Endothelial cell (in vitro differentiated cells): ENCODE data around the gene TNS3. TPM values are rescaled to one million over a fixed set of nuclear protein-coding genes. Genes with fewer than 3 reads are reported as not detected.

Experiments used
- DNase-seq: peaks from one replicate; pipeline ENCODE4 v3.0.0; 2021; ENCODE audit warnings: low spot score
- H3K27ac Mint-ChIP-seq: one replicate; pipeline ENCODE4 v1.8.0; 2021; ENCODE audit warnings: mixed read lengths, inconsistent platforms; ENCODE audit not compliant: unreplicated experiment
- H3K27me3 Mint-ChIP-seq: one replicate; pipeline ENCODE4 v1.8.0; 2021; ENCODE audit warnings: mild to moderate bottlenecking, moderate library complexity, mixed read lengths, inconsistent platforms; ENCODE audit not compliant: unreplicated experiment
- H3K36me3 Mint-ChIP-seq: one replicate; pipeline ENCODE4 v1.8.0; 2021; ENCODE audit warnings: mild to moderate bottlenecking, low read depth, mixed read lengths, inconsistent platforms; ENCODE audit not compliant: unreplicated experiment
- H3K4me1 Mint-ChIP-seq: one replicate; pipeline ENCODE4 v1.8.0; 2021; ENCODE audit warnings: mild to moderate bottlenecking, mixed read lengths, inconsistent platforms; ENCODE audit not compliant: unreplicated experiment
- H3K4me3 Mint-ChIP-seq: one replicate; pipeline ENCODE4 v1.8.0; 2021; ENCODE audit warnings: mild to moderate bottlenecking, mixed read lengths, inconsistent platforms; ENCODE audit not compliant: unreplicated experiment
- H3K9me3 Mint-ChIP-seq: one replicate; pipeline ENCODE4 v1.8.0; 2021; ENCODE audit warnings: mixed read lengths, inconsistent platforms; ENCODE audit not compliant: unreplicated experiment
- total RNA-seq: library from RNA; stranded (reverse); fragmentation: NEBNext Ultra II Directional; extraction: Animal tissue kit (Norgen Biotek cat#: 25700); gene quantifications from one replicate; pipeline ENCODE4 v1.2.1, GENCODE V29; 2021; ENCODE audit not compliant: unreplicated experiment
- TF ChIP-seq, protein P1 (sequence below): fragments of 200-600 bp; sonication (generic); IDR thresholded peaks from one replicate; pipeline ENCODE4 v1.5.0; 2021; ENCODE audit warnings: antibody characterized with exemption; ENCODE audit not compliant: unreplicated experiment

Gene TNS3
- total RNA-seq, 1 donor from 2014 or later = 7.5 TPM

DNA sequence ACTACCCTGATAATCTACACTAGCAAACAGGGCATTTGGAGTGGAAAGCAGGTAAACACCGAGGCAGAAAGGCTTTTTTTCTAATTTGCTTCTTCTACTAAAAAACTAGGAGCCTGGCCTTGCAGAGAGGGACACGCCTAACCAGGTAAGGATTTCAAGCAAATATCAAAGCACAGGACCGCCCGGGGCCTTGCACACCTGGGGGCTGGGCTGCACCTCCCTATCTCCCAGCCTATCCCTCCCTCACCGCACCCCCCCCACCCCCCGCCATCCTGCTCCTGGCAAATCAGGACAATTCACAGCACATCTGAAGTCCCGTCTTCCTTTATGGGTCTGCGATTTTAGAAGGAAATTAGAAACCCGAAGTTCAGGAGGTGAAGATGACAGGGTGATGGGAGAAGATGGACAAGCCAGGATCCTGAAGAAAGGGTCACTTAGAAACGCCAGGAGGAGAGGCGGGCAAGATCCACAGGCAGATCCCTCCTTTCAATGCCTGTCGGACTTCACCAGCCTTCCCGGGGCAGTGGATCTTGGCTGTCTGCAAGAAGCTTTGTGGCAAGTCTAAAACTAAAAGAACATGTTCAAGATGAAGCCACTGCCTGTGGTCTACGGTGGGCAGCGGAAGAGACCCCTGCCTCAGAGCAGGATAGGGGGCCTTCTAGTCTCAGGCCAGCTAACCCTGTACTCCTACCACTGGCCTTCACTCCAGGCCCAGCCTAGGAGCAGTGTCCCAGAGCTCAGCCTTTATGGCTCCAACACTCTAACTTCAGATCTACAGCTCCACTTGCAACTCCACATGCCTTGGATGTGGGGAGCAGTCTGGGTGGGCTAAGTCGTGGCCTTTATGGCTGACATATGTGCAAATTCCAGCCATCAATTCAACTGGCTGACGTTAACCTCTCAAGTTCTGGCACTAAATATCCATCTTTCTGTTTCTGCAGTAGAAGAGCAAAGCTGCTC, 43.9 kb downstream of the TNS3 start:
- TF ChIP-seq, protein P1, sequence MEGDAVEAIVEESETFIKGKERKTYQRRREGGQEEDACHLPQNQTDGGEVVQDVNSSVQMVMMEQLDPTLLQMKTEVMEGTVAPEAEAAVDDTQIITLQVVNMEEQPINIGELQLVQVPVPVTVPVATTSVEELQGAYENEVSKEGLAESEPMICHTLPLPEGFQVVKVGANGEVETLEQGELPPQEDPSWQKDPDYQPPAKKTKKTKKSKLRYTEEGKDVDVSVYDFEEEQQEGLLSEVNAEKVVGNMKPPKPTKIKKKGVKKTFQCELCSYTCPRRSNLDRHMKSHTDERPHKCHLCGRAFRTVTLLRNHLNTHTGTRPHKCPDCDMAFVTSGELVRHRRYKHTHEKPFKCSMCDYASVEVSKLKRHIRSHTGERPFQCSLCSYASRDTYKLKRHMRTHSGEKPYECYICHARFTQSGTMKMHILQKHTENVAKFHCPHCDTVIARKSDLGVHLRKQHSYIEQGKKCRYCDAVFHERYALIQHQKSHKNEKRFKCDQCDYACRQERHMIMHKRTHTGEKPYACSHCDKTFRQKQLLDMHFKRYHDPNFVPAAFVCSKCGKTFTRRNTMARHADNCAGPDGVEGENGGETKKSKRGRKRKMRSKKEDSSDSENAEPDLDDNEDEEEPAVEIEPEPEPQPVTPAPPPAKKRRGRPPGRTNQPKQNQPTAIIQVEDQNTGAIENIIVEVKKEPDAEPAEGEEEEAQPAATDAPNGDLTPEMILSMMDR = no peak
- H3K27ac Mint-ChIP-seq = no peak overlapping the region

DNA sequence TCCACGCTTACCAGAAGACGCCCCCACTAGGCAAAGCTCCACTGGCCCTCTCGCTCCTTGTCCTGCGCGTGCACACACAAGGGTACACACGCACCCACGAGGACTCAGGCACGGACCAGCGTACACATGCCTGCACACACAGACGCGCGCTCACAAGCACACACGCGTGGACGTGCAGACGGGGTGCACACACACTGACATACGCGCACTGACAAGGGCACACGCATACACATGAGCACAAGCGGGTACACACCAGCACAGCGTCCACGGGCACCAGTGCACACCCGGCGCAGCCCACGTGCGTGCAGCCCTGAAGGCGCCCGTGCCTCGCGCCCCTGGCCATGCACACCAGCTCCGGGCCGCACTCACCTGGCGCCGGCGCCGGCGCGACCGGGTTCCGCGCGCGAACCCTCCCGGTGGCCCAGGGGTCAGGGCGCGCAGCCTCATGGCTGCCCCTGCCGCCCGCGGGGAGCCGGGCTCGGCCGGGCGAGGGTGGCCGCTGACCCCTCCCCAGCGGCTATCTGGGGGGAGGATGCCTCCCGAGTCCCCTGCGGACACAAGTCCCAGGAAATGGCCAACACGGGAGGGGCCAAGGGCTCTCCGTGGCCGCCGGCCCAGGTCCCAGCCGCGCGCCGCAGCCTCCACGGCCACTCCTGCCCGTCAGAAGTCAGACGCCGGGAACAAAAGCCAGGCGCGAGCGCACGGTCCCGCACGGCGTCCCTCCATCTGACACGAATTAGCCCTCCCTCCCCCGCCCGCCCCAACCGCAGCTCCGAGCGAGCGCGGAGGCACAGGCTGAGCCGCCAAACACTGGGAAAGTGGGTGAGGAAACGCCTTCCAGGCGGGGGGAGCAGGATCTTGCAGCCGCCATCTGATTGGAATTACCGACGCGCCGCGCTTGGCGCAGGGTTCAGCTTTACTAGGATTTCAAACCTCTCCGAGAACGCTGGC, 45.0 kb downstream of the TNS3 start:
- H3K4me3 Mint-ChIP-seq = peak overlapping the region; percentile 84
- peaks cover 18% of the 10 kb centered on the region for H3K27me3 Mint-ChIP-seq
- no peaks in the 10 kb centered on the region for H3K36me3 Mint-ChIP-seq
- no peaks in the 10 kb centered on the region for H3K9me3 Mint-ChIP-seq
- peaks cover 13% of the 10 kb centered on the region for H3K4me1 Mint-ChIP-seq
- H3K27ac Mint-ChIP-seq = no peak overlapping the region
- peak; percentile 25 for DNase-seq
- TF ChIP-seq, protein P1 = no peak

More for the DNA sequence above, 43.9 kb downstream of the TNS3 start:
- Mint-ChIP-seq H3K27me3 (peaks cover 18% of the 10 kb centered on the region), H3K36me3 (no peaks in the 10 kb centered on the region), H3K4me1 (peaks cover 13% of the 10 kb centered on the region), H3K4me3 (peak overlapping the region; percentile 79), H3K9me3 (no peaks in the 10 kb centered on the region)
- DNase-seq = no peak

DNA sequence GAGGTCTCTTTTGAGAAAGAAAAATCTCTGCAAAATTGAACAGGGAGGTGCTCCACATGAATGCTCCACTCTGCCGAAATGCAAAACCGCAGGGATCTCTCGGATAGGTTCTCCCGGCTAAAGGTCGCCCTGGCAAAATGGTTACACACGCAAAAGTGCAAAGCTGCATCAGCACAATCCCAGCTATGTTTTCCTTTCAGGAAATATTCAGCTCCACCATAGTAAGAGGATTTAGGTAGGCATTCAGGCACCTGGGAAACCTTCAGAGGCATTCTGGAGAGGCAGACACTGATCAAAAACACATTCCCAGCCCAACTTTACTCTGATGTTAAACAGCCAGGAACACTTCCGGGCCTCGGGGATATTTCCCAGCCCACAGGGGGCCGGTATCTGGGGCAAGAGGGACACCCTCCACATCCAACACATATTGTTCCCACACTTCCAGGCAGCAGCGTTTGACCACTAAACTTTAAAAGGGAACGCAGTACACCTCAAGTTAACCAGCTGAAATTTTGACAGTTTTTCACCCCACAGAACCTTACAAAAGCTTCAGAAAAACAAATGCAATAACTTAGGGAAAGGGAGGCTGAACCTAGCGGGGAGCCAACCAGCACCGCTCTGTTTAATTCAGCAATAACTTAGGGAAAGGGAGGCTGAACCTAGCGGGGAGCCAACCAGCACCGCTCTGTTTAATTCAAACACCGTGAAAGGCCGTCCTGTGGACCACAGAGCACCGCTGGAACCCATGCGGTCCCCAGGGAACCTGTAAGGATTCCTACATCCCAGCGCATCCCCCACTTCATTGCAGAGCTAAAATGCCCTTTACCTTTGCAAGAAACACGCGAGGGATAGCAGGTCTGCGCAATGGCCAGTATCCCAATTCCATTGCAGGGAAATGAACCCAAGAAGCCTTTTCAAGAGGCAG, 45.9 kb downstream of the TNS3 start:
- Mint-ChIP-seq H3K27me3 (peaks cover 17% of the 10 kb centered on the region), H3K4me1 (peaks cover 11% of the 10 kb centered on the region), H3K4me3 (peak overlapping the region; percentile 84), H3K27ac (no peak overlapping the region), H3K9me3 (no peaks in the 10 kb centered on the region), H3K36me3 (no peaks in the 10 kb centered on the region)
- DNase-seq = no peak
- TF ChIP-seq, protein P1 = no peak

DNA sequence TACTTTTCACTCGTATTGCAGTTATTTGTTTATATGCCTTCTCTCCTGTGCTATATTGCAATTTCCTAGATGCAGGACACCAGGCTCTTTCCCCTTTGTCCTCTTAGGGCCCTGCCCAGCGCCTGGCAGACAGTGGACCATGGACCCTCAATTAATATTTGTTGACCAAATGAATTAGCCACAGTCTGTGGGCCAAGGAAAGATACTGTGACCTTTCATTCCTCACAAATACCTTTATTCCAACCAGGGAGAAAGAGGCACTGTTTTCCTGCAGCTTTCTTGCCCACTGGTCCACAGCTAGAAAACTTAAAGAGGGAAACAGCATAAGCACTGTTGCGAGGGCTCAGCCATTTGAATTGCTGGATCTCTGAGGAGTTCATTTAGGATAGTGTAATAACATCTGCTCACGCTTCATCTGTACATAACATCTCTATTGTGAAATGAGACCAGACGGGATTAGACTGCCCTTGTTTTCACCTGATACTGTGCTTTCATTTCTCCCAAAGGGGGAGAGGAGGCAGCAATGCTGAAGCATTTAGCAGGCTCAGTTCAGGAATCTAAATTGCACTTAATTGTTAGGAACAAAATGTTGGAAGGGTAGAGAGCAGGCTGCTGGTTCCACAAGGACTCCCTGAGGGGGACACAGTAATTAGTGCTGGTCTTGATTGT, 46.7 kb downstream of the TNS3 start:
- TF ChIP-seq, protein P1 = no peak
- H3K4me1 Mint-ChIP-seq = peaks cover 11% of the 10 kb centered on the region
- H3K27ac Mint-ChIP-seq = no peak overlapping the region
- no peaks in the 10 kb centered on the region for H3K36me3 Mint-ChIP-seq
- H3K27me3 Mint-ChIP-seq = peaks cover 16% of the 10 kb centered on the region
- no peak overlapping the region for H3K4me3 Mint-ChIP-seq
- DNase-seq = no peak
- H3K9me3 Mint-ChIP-seq = no peaks in the 10 kb centered on the region
